RWPE2 (cell line): Measurements from ENCODE around the gene UGP2.

Experiments used
- ATAC-seq: fragments of 200-7000 bp; cut with Tn5 transposase; 3 replicates; pipeline ENCODE4 v1.9.1; 2021; ENCODE audit warnings: low read depth
- DNase-seq: peaks from one replicate; pipeline ENCODE4 v3.0.0-alpha.2; 2020; ENCODE audit warnings: low spot score
- H3K27ac ChIP-seq: fragments of 450-650 bp; 2 replicates; pipeline ENCODE4 v1.5.1; 2017; ENCODE audit warnings: mild to moderate bottlenecking; ENCODE audit not compliant: poor library complexity, severe bottlenecking
- H3K27me3 ChIP-seq: fragments of 250-450 bp; sonication (Bioruptor Pico); 2 replicates; pipeline ENCODE4 v1.5.1; 2021; ENCODE audit warnings: mild to moderate bottlenecking, moderate library complexity; ENCODE audit not compliant: insufficient read depth, poor library complexity, severe bottlenecking
- H3K36me3 ChIP-seq: fragments of 250-450 bp; sonication (Bioruptor Pico); 2 replicates; pipeline ENCODE4 v1.5.1; 2020; ENCODE audit warnings: low read depth, mild to moderate bottlenecking, moderate library complexity
- H3K4me1 ChIP-seq: fragments of 250-450 bp; sonication (Bioruptor Pico); 2 replicates; pipeline ENCODE4 v1.5.1; 2021; ENCODE audit warnings: mild to moderate bottlenecking, moderate library complexity; ENCODE audit not compliant: insufficient read depth, poor library complexity, severe bottlenecking
- H3K4me3 ChIP-seq: fragments of 250-450 bp; sonication (Bioruptor Pico); 2 replicates; pipeline ENCODE4 v1.5.1; 2021; ENCODE audit warnings: mild to moderate bottlenecking, moderate library complexity; ENCODE audit not compliant: severe bottlenecking
- H3K9me3 ChIP-seq: fragments of 250-450 bp; sonication (Bioruptor Pico); 2 replicates; pipeline ENCODE4 v1.5.1; 2021; ENCODE audit warnings: mild to moderate bottlenecking, moderate library complexity; ENCODE audit not compliant: severe bottlenecking
- CTCF ChIP-seq: fragments of 450-650 bp; IDR thresholded peaks from one replicate; pipeline ENCODE4 v1.5.1; 2017; ENCODE audit warnings: mild to moderate bottlenecking, moderate library complexity; ENCODE audit not compliant: poor library complexity, severe bottlenecking

Gene UGP2

GRCh38 chr2:63820969-63821368, 20.7 kb upstream of the UGP2 start:
- DNase-seq: no peak
- TF ChIP-seq CTCF: no peak
- Histone ChIP-seq H3K27me3 (no peaks in the 10 kb centered on the region), H3K9me3 (no peaks in the 10 kb centered on the region), H3K4me1 (no peaks in the 10 kb centered on the region), H3K4me3 (no peak overlapping the region), H3K27ac (no peak overlapping the region), H3K36me3 (no peaks in the 10 kb centered on the region)
- ATAC-seq: no peak

GRCh38 chr2:63821396-63821795, 20.3 kb upstream of the UGP2 start:
- H3K36me3 ChIP-seq: no peaks in the 10 kb centered on the region
- TF ChIP-seq CTCF: no peak
- H3K4me1 ChIP-seq: no peaks in the 10 kb centered on the region
- DNase-seq (no peak), ATAC-seq (no peak)
- H3K27me3 ChIP-seq: no peaks in the 10 kb centered on the region
- no peak overlapping the region for H3K4me3 ChIP-seq
- H3K27ac ChIP-seq: no peak overlapping the region
- H3K9me3 ChIP-seq: no peaks in the 10 kb centered on the region

- Histone ChIP-seq H3K36me3 (no peaks in the 10 kb centered on the region), H3K27me3 (no peaks in the 10 kb centered on the region), H3K4me1 (peaks cover 4% of the 10 kb centered on the region), H3K9me3 (no peaks in the 10 kb centered on the region), H3K4me3 (no peak overlapping the region), H3K27ac (no peak overlapping the region)
- no peak for TF ChIP-seq CTCF
- DNase-seq (no peak), ATAC-seq (no peak)
These were observed 19.2 kb upstream of the UGP2 start for GRCh38 chr2:63822478-63822877.

GRCh38 chr2:63827749-63828148, 13.9 kb upstream of the UGP2 start:
- ATAC-seq (peak; percentile 90), DNase-seq (no peak)
- no peak for TF ChIP-seq CTCF
- H3K36me3 ChIP-seq: no peaks in the 10 kb centered on the region
- H3K27ac ChIP-seq: peak overlapping the region; percentile 28
- no peaks in the 10 kb centered on the region for H3K9me3 ChIP-seq
- H3K27me3 ChIP-seq: no peaks in the 10 kb centered on the region
- H3K4me3 ChIP-seq: no peak overlapping the region
- peaks cover 13% of the 10 kb centered on the region for H3K4me1 ChIP-seq

- H3K27me3 ChIP-seq: no peaks in the 10 kb centered on the region
- no peaks in the 10 kb centered on the region for H3K36me3 ChIP-seq
- no peak overlapping the region for H3K27ac ChIP-seq
- peaks cover 13% of the 10 kb centered on the region for H3K4me1 ChIP-seq
- DNase-seq (no peak), ATAC-seq (no peak)
- H3K4me3 ChIP-seq: no peak overlapping the region
- no peaks in the 10 kb centered on the region for H3K9me3 ChIP-seq
- TF ChIP-seq CTCF: no peak
These were observed 10.5 kb upstream of the UGP2 start for GRCh38 chr2:63831176-63831575.
